ENCODE results near the gene TMEM175.
"Not testable (repeated sequence)": the region's sequence is repeated elsewhere in the genome, so short reads cannot be mapped to it uniquely, and the experiment has no call there.

Gene TMEM175

GRCh38 chr4:992297-993110, 60.2 kb downstream of the TMEM175 start:
- Histone ChIP-seq H3K4me3 (ENCODE audit: low read length) (no peak overlapping the region), H3K36me3 (ENCODE audit: control insufficient read depth, insufficient read depth, low read length, severe bottlenecking) (peaks cover 17% of the 10 kb centered on the region), H3K9me3 (ENCODE audit: control insufficient read depth, low read length) (no peaks in the 10 kb centered on the region), H3K27me3 (replicated peaks; ENCODE audit: control insufficient read depth, insufficient read depth, low read length) (peaks cover 3% of the 10 kb centered on the region), H3K4me1 (ENCODE audit: control insufficient read depth, insufficient read depth, low read length) (peaks cover 11% of the 10 kb centered on the region), H3K9ac (ENCODE audit: low read length) (no peak overlapping the region)
- no peak for DNase-seq (ENCODE audit: low read depth)

GRCh38 chr4:993111-994029, 61.1 kb downstream of the TMEM175 start, which contains the start of gene SLC26A1:
TSS of gene SLC26A1 (minus strand) at chr4:993404. CDS start at chr4:991703, 1,701 bp downstream.
- Histone ChIP-seq H3K4me1 (ENCODE audit: control insufficient read depth, insufficient read depth, low read length) (peaks cover 8% of the 10 kb centered on the region), H3K36me3 (ENCODE audit: control insufficient read depth, insufficient read depth, low read length, severe bottlenecking) (peaks cover 17% of the 10 kb centered on the region), H3K4me3 (ENCODE audit: low read length) (no peak within 1 kb of the TSS), H3K9me3 (ENCODE audit: control insufficient read depth, low read length) (no peaks in the 10 kb centered on the region), H3K9ac (ENCODE audit: low read length) (no peak within 1 kb of the TSS), H3K27me3 (replicated peaks; ENCODE audit: control insufficient read depth, insufficient read depth, low read length) (peaks cover 3% of the 10 kb centered on the region)
- no peak for DNase-seq (ENCODE audit: low read depth)

DNA sequence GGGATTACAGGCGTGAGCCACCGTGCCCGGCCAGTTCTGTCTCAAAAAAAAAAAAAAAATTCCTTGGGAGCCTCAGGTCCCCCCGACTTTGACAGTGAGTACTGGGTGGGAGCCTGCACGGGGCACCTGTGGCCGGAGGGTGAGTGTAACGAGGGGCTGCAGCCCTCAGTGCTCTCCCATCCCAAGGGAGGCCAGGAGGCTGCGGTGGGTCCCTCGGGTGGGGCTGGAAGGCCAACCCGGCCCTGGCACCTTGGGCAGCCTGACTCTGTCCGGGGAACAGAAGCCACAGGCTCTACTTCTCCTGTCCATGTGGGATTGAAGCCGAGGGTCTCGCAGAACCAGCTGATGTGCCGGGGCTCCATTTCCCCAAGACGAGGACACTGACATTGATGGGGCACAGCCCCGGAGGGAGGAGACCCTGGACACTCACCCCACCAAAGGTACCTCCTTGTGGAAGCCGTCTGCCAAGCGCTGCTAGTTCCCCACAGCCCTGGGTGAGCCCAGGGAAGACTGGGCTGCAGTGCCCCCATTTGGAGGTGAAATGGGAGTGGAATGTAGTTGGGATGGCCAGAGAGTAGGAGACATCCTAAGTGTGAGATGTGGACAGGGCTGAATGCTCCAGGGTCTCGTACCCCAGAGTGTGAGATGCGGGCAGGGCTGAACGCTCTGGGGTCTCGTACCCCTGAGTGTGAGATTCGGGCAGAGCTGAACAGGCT, 63.2 kb downstream of the TMEM175 start:
- Histone ChIP-seq H3K9ac (ENCODE audit: low read length) (no peak overlapping the region), H3K27me3 (replicated peaks; ENCODE audit: control insufficient read depth, insufficient read depth, low read length) (peaks cover 9% of the 10 kb centered on the region), H3K4me3 (ENCODE audit: low read length) (no peak overlapping the region), H3K36me3 (ENCODE audit: control insufficient read depth, insufficient read depth, low read length, severe bottlenecking) (peaks cover 6% of the 10 kb centered on the region), H3K4me1 (ENCODE audit: control insufficient read depth, insufficient read depth, low read length) (peaks cover 8% of the 10 kb centered on the region), H3K9me3 (ENCODE audit: control insufficient read depth, low read length) (no peaks in the 10 kb centered on the region)
- DNase-seq (ENCODE audit: low read depth), result no peak

- Histone ChIP-seq H3K4me3 (ENCODE audit: low read length) (no peak overlapping the region), H3K27me3 (replicated peaks; ENCODE audit: control insufficient read depth, insufficient read depth, low read length) (peaks cover 13% of the 10 kb centered on the region), H3K9ac (ENCODE audit: low read length) (no peak overlapping the region), H3K9me3 (ENCODE audit: control insufficient read depth, low read length) (no peaks in the 10 kb centered on the region), H3K36me3 (ENCODE audit: control insufficient read depth, insufficient read depth, low read length, severe bottlenecking) (no peaks in the 10 kb centered on the region), H3K4me1 (ENCODE audit: control insufficient read depth, insufficient read depth, low read length) (peaks cover 8% of the 10 kb centered on the region)
- DNase-seq (ENCODE audit: low read depth), result no peak
Observed at GRCh38 chr4:996030-996996, 64.1 kb downstream of the TMEM175 start.

DNA sequence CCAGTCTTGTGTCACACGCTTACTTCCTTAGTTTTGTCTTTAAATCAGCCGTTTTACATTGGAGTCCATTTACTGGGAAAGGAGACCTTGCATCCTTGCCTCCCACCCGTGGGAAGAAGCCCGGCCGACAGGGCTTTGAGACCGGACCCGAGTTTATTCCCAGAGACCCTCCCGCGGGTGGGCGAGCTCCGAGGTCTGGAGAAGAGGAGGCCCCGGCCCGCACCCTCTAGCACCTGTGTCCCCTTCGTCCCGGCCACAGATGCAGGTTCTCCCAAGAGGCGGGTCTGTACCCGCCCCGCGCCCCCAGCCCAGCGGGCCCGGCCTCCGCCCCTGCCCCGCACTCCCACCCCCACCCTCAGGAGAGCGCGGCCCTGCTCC, 64.7 kb downstream of the TMEM175 start:
- Histone ChIP-seq H3K4me3 (ENCODE audit: low read length) (no peak overlapping the region), H3K36me3 (ENCODE audit: control insufficient read depth, insufficient read depth, low read length, severe bottlenecking) (no peaks in the 10 kb centered on the region), H3K9ac (ENCODE audit: low read length) (no peak overlapping the region), H3K27me3 (replicated peaks; ENCODE audit: control insufficient read depth, insufficient read depth, low read length) (peaks cover 15% of the 10 kb centered on the region), H3K9me3 (ENCODE audit: control insufficient read depth, low read length) (no peaks in the 10 kb centered on the region), H3K4me1 (ENCODE audit: control insufficient read depth, insufficient read depth, low read length) (peaks cover 8% of the 10 kb centered on the region)
- DNase-seq (ENCODE audit: low read depth), result no peak

- peaks cover 15% of the 10 kb centered on the region for H3K27me3 ChIP-seq (replicated peaks; ENCODE audit: control insufficient read depth, insufficient read depth, low read length)
- H3K9ac ChIP-seq (ENCODE audit: low read length), result peak overlapping the region; percentile 54
- no peaks in the 10 kb centered on the region for H3K36me3 ChIP-seq (ENCODE audit: control insufficient read depth, insufficient read depth, low read length, severe bottlenecking)
- H3K4me3 ChIP-seq (ENCODE audit: low read length), result peak overlapping the region; percentile 44
- peaks cover 8% of the 10 kb centered on the region for H3K4me1 ChIP-seq (ENCODE audit: control insufficient read depth, insufficient read depth, low read length)
- DNase-seq (ENCODE audit: low read depth), result peak; percentile 71
- H3K9me3 ChIP-seq (ENCODE audit: control insufficient read depth, low read length), result no peaks in the 10 kb centered on the region
Observed at GRCh38 chr4:997375-998071, 65.3 kb downstream of the TMEM175 start.

GRCh38 chr4:998096-998691, 65.9 kb downstream of the TMEM175 start:
- peaks cover 15% of the 10 kb centered on the region for H3K27me3 ChIP-seq (replicated peaks; ENCODE audit: control insufficient read depth, insufficient read depth, low read length)
- no peaks in the 10 kb centered on the region for H3K9me3 ChIP-seq (ENCODE audit: control insufficient read depth, low read length)
- DNase-seq (ENCODE audit: low read depth), result no peak
- peaks cover 8% of the 10 kb centered on the region for H3K4me1 ChIP-seq (ENCODE audit: control insufficient read depth, insufficient read depth, low read length)
- H3K9ac ChIP-seq (ENCODE audit: low read length), result no peak overlapping the region
- no peaks in the 10 kb centered on the region for H3K36me3 ChIP-seq (ENCODE audit: control insufficient read depth, insufficient read depth, low read length, severe bottlenecking)
- H3K4me3 ChIP-seq (ENCODE audit: low read length), result no peak overlapping the region

DNA sequence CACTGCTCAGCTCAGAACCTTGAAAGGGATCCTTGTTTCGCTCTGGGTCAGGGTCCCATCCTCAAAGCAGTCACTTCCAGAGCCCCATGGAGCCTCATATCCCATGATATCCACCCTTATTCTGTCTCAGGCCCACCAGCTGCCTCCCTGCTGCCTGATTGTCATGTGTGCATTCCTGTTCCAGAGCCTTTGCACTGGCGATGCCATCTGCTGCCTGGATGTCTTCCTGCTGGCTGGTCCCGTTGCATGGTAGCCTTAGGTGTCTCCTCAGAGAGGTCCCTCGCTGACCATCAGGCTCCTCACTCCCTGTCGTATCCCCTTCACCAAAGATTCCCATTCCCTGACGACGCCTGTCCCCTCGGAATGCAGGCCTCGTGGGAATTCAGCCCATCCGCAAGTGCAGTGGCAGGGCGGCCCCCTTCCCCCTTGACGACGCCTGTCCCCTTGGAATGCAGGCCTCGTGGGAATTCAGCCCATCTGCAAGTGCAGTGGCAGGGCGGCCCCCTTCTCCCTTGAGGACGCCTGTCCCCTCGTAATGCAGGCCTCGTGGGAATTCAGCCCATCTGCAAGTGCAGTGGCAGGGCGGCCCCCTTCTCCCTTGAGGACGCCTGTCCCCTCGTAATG, 67.1 kb downstream of the TMEM175 start:
- H3K27me3 ChIP-seq (replicated peaks; ENCODE audit: control insufficient read depth, insufficient read depth, low read length), result peaks cover 15% of the 10 kb centered on the region
- H3K9me3 ChIP-seq (ENCODE audit: control insufficient read depth, low read length); H3K9ac ChIP-seq (ENCODE audit: low read length); H3K36me3 ChIP-seq (ENCODE audit: control insufficient read depth, insufficient read depth, low read length, severe bottlenecking); H3K4me1 ChIP-seq (ENCODE audit: control insufficient read depth, insufficient read depth, low read length); H3K4me3 ChIP-seq (ENCODE audit: low read length): not testable (repeated sequence)
- DNase-seq (ENCODE audit: low read depth), result peak; percentile 15

- Histone ChIP-seq H3K36me3 (ENCODE audit: control insufficient read depth, insufficient read depth, low read length, severe bottlenecking) (no peaks in the 10 kb centered on the region), H3K4me3 (ENCODE audit: low read length) (no peak overlapping the region), H3K4me1 (ENCODE audit: control insufficient read depth, insufficient read depth, low read length) (peaks cover 8% of the 10 kb centered on the region), H3K27me3 (replicated peaks; ENCODE audit: control insufficient read depth, insufficient read depth, low read length) (peaks cover 15% of the 10 kb centered on the region), H3K9me3 (ENCODE audit: control insufficient read depth, low read length) (no peaks in the 10 kb centered on the region), H3K9ac (ENCODE audit: low read length) (no peak overlapping the region)
- DNase-seq (ENCODE audit: low read depth), result no peak
Observed at GRCh38 chr4:999882-1000425, 67.7 kb downstream of the TMEM175 start.
